ENCODE data around the gene ASB12.
"Not testable (repeated sequence)": the region's sequence is repeated elsewhere in the genome, so short reads cannot be mapped to it uniquely, and the experiment has no call there.

Gene ASB12, protein sequence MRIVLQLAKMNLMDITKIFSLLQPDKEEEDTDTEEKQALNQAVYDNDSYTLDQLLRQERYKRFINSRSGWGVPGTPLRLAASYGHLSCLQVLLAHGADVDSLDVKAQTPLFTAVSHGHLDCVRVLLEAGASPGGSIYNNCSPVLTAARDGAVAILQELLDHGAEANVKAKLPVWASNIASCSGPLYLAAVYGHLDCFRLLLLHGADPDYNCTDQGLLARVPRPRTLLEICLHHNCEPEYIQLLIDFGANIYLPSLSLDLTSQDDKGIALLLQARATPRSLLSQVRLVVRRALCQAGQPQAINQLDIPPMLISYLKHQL

GRCh38 chrX:64230123-64230970, at the start of gene ASB12:
Gene ASB12, minus strand, starts transcription at chrX:64230607. Its CDS starts 4,957 bp downstream, at chrX:64225650.
- no peak for DNase-seq (ENCODE audit: low read depth)
- no peak within 1 kb of the TSS for H3K4me3 ChIP-seq (replicated peaks; ENCODE audit: low read depth, low read length)
- TF ChIP-seq CTCF (IDR thresholded peaks at IDR 0.05; ENCODE audit: low read length, missing control alignments), result no peak

DNA sequence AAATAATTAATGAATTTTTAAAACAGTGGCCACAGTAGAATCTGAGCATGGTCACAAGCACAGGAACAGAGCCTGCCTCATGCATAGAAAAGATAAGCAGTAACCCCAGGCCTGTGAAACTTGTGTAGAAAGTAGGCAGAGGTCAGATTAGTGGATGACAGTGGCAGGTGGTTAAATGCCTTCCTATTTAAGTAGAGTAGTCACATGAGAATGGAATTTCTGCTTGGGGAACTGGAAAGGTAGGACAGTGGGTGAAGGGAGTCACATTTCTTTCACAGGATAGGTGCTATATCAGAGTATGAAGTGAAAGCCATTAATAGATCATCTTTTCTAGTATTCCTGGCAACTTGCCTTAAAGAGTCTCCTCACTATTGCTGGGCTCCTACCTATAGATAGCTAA, 34.9 kb upstream of the ASB12 start:
- DNase-seq (ENCODE audit: low read depth), result no peak
- TF ChIP-seq CTCF (IDR thresholded peaks at IDR 0.05; ENCODE audit: low read length, missing control alignments), result no peak
- no peak overlapping the region for H3K4me3 ChIP-seq (replicated peaks; ENCODE audit: low read depth, low read length)

DNA sequence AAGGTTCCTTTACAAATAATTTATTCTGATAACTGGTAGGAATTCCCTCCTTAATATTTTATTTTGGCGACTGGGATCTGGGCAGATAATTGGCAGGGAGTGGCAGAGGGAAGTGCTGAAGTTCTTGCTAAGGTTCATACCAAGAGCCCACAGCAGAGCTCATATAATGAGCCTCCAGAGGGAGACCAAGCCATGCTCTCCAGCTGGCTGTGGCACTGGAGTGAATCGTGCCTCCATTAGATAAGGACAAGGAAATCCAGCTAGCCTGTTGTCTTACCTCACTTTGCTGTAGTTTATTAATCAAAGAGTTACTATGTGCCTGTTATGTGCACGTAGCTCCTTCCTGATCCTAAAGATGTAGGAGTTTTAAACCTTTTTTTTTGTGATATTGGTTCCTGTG, 1.3 kb downstream of the ASB12 start:
- no peak for TF ChIP-seq CTCF (IDR thresholded peaks at IDR 0.05; ENCODE audit: low read length, missing control alignments)
- H3K4me3 ChIP-seq (replicated peaks; ENCODE audit: low read depth, low read length), result no peak overlapping the region
- DNase-seq (ENCODE audit: low read depth), result no peak

- TF ChIP-seq CTCF (IDR thresholded peaks at IDR 0.05; ENCODE audit: low read length, missing control alignments), result no peak
- no peak overlapping the region for H3K4me3 ChIP-seq (replicated peaks; ENCODE audit: low read depth, low read length)
- DNase-seq (ENCODE audit: low read depth), result no peak
Measured at GRCh38 chrX:64218023-64218422, 12.4 kb downstream of the ASB12 start.

DNA sequence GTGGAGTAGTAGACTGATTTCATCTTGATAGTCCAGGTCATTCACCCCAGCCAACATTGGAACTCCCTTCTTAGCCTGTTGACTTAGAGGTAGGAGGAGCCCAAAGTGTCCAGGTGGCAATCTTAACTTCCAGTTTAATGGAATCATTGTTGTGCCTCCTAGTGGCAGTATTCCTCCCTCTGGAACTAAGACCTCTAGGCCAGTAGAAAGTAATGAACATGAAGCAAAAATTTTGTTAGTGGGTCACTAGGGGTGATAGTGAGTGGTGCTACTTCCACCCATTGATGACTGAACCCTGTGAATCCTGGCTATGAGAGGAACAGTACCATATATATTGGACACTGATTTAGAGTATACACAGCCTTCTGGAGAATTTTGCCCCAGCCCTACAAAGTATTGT, 16.4 kb downstream of the ASB12 start:
- not testable (repeated sequence) for H3K4me3 ChIP-seq (replicated peaks; ENCODE audit: low read depth, low read length); DNase-seq (ENCODE audit: low read depth)

DNA sequence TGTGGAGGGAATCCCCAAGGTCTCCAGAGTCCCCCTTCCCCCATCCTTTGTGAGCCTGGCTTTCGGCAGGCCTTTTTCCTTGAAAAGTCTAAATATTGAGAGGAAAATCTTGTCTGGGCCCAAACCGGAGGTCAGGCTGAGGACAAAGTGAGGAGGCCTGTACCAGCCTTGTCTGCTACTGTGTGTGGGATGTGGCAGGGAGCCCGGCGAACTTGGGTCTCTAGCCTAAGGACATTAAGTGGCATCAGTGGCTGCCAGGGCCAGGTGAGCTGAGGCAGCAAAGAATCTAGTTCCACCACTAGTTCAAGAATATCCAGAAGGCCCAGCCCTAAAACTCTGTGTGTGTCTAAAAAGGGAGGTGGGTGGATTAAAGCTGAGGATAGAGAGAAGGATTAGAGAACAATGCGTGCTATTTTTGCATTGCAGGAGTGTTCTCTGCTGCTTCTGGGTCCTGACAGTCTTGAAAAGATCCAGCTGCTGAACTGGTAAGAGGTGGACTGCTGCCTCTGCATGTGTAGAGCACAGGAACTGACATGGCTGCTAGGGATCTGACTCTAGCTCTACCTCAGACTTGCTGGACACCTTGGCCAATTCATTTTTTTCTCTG, 23.7 kb downstream of the ASB12 start:
- no peak for TF ChIP-seq CTCF (IDR thresholded peaks at IDR 0.05; ENCODE audit: low read length, missing control alignments)
- peak overlapping the region; percentile 62 for H3K4me3 ChIP-seq (replicated peaks; ENCODE audit: low read depth, low read length)
- peak; percentile 76 for DNase-seq (ENCODE audit: low read depth)

Measured in fibroblast of pulmonary artery (primary cell).